ENCODE results near the gene STK10. TPM values are rescaled to one million over a fixed set of nuclear protein-coding genes. Genes with fewer than 3 reads are reported as not detected.

Gene STK10
- total RNA-seq, 3 donors from 2014 or later = 62.1 to 79.0 (median 72.6) TPM

- ATAC-seq = no peak
- Mint-ChIP-seq H3K27me3 (ENCODE audit: low read depth) (no peaks in the 10 kb centered on the region), H3K36me3 (ENCODE audit: insufficient read depth) (peaks cover 29% of the 10 kb centered on the region), H3K4me1 (ENCODE audit: low read depth) (peaks cover 82% of the 10 kb centered on the region), H3K4me3 (no peak overlapping the region), H3K9me3 (no peaks in the 10 kb centered on the region)
- no peak for DNase-seq
Observed at GRCh38 chr5:172148381-172148780, 39.6 kb downstream of the STK10 start.

- H3K4me1 Mint-ChIP-seq (ENCODE audit: low read depth) = peaks cover 82% of the 10 kb centered on the region
- DNase-seq = no peak
- no peaks in the 10 kb centered on the region for H3K27me3 Mint-ChIP-seq (ENCODE audit: low read depth)
- no peaks in the 10 kb centered on the region for H3K9me3 Mint-ChIP-seq
- no peak overlapping the region for H3K4me3 Mint-ChIP-seq
- peaks cover 23% of the 10 kb centered on the region for H3K36me3 Mint-ChIP-seq (ENCODE audit: insufficient read depth)
- ATAC-seq = no peak
Observed at GRCh38 chr5:172147857-172148256, 40.2 kb downstream of the STK10 start.

DNA sequence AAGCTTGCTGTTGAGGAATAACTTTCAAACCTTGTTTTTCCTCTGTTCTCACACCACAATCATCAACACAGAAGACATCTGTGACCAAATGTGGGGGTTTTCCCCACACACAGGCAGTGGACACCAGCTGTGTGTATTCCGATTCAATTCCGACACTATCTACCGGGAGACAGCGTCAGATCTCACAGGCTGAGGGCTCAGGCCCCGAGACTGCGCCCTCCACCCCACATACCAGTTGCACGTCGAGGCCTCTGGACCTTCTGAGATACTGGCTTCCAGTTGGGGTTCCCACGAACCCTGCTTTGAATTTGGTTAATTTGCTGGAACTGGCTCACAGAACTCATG lies 41.3 kb downstream of the STK10 start:
- no peak overlapping the region for H3K4me3 Mint-ChIP-seq
- peaks cover 18% of the 10 kb centered on the region for H3K36me3 Mint-ChIP-seq (ENCODE audit: insufficient read depth)

DNA sequence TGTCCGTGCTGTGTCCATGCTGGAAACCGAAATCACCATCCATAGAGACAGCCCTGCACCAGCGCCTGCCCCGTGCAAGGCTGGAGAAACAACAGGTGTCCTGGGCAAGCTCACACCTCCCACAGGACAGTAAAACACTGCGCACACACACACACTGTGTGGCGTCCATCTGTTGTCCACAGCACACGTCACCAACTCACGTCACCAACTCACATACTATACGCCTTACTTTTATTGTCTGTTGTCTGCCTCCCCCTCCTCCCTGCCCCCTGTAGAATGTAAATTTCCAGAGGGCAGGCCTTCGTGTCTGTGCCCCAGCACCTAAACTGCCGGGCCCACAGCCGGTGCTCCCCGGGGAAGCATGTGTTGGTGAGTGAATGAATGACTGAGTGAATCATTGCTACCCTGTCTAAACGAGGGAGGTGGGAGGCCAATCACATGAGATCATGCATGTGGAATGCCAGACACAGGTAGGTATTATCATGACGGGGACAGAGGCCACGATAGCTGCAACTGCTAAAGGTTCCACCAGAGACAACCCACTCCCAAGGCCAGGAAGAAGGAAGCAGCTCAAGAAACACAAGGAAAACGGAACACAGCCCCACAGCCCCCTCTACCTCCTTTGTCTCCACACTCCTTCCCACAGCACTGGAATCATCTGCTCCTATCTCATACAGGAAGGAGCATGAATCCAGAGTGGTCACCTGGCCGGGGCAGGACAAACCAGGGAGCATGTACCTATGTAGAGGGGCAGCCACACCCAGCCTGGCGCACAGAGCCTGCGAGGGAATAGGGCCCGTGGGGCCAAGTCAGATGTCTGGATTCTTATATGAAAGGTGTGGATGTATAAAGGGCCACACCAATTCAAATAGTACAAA lies 41.9 kb downstream of the STK10 start:
- ATAC-seq = no peak
- H3K4me1 Mint-ChIP-seq (ENCODE audit: low read depth) = peaks cover 82% of the 10 kb centered on the region
- peaks cover 16% of the 10 kb centered on the region for H3K36me3 Mint-ChIP-seq (ENCODE audit: insufficient read depth)
- no peak overlapping the region for H3K4me3 Mint-ChIP-seq
- H3K9me3 Mint-ChIP-seq = no peaks in the 10 kb centered on the region
- no peaks in the 10 kb centered on the region for H3K27me3 Mint-ChIP-seq (ENCODE audit: low read depth)
- DNase-seq = no peak

More for the DNA sequence above, 41.3 kb downstream of the STK10 start:
- Mint-ChIP-seq H3K27me3 (ENCODE audit: low read depth) (no peaks in the 10 kb centered on the region), H3K4me1 (ENCODE audit: low read depth) (peaks cover 83% of the 10 kb centered on the region), H3K9me3 (no peaks in the 10 kb centered on the region)
- ATAC-seq (no peak), DNase-seq (no peak)

GRCh38 chr5:172144931-172145869 lies 42.8 kb downstream of the STK10 start:
- ATAC-seq (no peak), DNase-seq (no peak)
- Mint-ChIP-seq H3K4me3 (no peak overlapping the region), H3K27me3 (ENCODE audit: low read depth) (no peaks in the 10 kb centered on the region), H3K36me3 (ENCODE audit: insufficient read depth) (peaks cover 12% of the 10 kb centered on the region), H3K4me1 (ENCODE audit: low read depth) (peaks cover 78% of the 10 kb centered on the region), H3K9me3 (no peaks in the 10 kb centered on the region)

- Mint-ChIP-seq H3K4me3 (no peak overlapping the region), H3K9me3 (no peaks in the 10 kb centered on the region), H3K36me3 (ENCODE audit: insufficient read depth) (peaks cover 12% of the 10 kb centered on the region), H3K4me1 (ENCODE audit: low read depth) (peaks cover 82% of the 10 kb centered on the region), H3K27me3 (ENCODE audit: low read depth) (no peaks in the 10 kb centered on the region)
- ATAC-seq = peak in 1 of 2 donors; percentile 6
- DNase-seq = no peak
Observed at GRCh38 chr5:172144291-172144815, 43.7 kb downstream of the STK10 start.

GRCh38 chr5:172143875-172144274 lies 44.1 kb downstream of the STK10 start:
- ATAC-seq (no peak), DNase-seq (no peak)
- Mint-ChIP-seq H3K4me1 (ENCODE audit: low read depth) (peaks cover 83% of the 10 kb centered on the region), H3K27me3 (ENCODE audit: low read depth) (no peaks in the 10 kb centered on the region), H3K9me3 (no peaks in the 10 kb centered on the region), H3K4me3 (no peak overlapping the region), H3K36me3 (ENCODE audit: insufficient read depth) (peaks cover 12% of the 10 kb centered on the region)

- Mint-ChIP-seq H3K36me3 (ENCODE audit: insufficient read depth) (peaks cover 14% of the 10 kb centered on the region), H3K4me1 (ENCODE audit: low read depth) (peaks cover 78% of the 10 kb centered on the region), H3K9me3 (no peaks in the 10 kb centered on the region), H3K27me3 (ENCODE audit: low read depth) (no peaks in the 10 kb centered on the region), H3K4me3 (no peak overlapping the region)
- DNase-seq (no peak), ATAC-seq (no peak)
Observed at GRCh38 chr5:172142709-172143215, 45.3 kb downstream of the STK10 start.

DNA sequence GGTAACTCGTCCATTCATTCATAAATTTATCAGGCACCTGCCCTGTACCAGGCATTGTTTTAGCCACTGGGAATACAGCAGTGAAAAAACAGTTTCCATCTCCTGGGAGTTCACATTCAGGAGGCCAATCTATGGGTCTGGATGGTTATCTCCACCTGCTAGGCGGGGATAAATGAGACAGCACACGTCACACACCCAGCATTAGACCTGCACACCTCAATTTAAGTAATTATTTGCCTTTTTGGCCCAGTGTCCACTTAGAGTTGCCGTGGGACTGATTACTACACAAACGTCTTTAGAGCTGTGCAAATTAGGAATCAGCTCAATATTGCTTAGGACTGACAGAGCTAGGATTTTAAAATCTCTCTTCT lies 46.1 kb downstream of the STK10 start:
- ATAC-seq (no peak), DNase-seq (no peak)
- H3K9me3 Mint-ChIP-seq = no peaks in the 10 kb centered on the region
- H3K27me3 Mint-ChIP-seq (ENCODE audit: low read depth) = no peaks in the 10 kb centered on the region
- H3K4me1 Mint-ChIP-seq (ENCODE audit: low read depth) = peaks cover 75% of the 10 kb centered on the region
- no peak overlapping the region for H3K4me3 Mint-ChIP-seq
- H3K36me3 Mint-ChIP-seq (ENCODE audit: insufficient read depth) = peaks cover 16% of the 10 kb centered on the region

- DNase-seq = no peak
- Mint-ChIP-seq H3K4me3 (no peak overlapping the region), H3K9me3 (no peaks in the 10 kb centered on the region), H3K36me3 (ENCODE audit: insufficient read depth) (peaks cover 12% of the 10 kb centered on the region), H3K4me1 (ENCODE audit: low read depth) (peaks cover 71% of the 10 kb centered on the region), H3K27me3 (ENCODE audit: low read depth) (no peaks in the 10 kb centered on the region)
- ATAC-seq = no peak
Observed at GRCh38 chr5:172140866-172141265, 47.2 kb downstream of the STK10 start.

GRCh38 chr5:172140120-172140519 lies 47.9 kb downstream of the STK10 start:
- ATAC-seq = no peak
- Mint-ChIP-seq H3K9me3 (no peaks in the 10 kb centered on the region), H3K27me3 (ENCODE audit: low read depth) (no peaks in the 10 kb centered on the region)

GRCh38 chr5:172137046-172137445 lies 51.0 kb downstream of the STK10 start:
- Mint-ChIP-seq H3K27me3 (ENCODE audit: low read depth) (no peaks in the 10 kb centered on the region), H3K36me3 (ENCODE audit: insufficient read depth) (peaks cover 20% of the 10 kb centered on the region), H3K9me3 (no peaks in the 10 kb centered on the region), H3K4me1 (ENCODE audit: low read depth) (peaks cover 72% of the 10 kb centered on the region), H3K4me3 (no peak overlapping the region)
- ATAC-seq = no peak
- DNase-seq = no peak

More at GRCh38 chr5:172140120-172140519, 47.9 kb downstream of the STK10 start:
- DNase-seq = no peak
- Mint-ChIP-seq H3K4me3 (no peak overlapping the region), H3K36me3 (ENCODE audit: insufficient read depth) (peaks cover 13% of the 10 kb centered on the region), H3K4me1 (ENCODE audit: low read depth) (peaks cover 74% of the 10 kb centered on the region)

DNA sequence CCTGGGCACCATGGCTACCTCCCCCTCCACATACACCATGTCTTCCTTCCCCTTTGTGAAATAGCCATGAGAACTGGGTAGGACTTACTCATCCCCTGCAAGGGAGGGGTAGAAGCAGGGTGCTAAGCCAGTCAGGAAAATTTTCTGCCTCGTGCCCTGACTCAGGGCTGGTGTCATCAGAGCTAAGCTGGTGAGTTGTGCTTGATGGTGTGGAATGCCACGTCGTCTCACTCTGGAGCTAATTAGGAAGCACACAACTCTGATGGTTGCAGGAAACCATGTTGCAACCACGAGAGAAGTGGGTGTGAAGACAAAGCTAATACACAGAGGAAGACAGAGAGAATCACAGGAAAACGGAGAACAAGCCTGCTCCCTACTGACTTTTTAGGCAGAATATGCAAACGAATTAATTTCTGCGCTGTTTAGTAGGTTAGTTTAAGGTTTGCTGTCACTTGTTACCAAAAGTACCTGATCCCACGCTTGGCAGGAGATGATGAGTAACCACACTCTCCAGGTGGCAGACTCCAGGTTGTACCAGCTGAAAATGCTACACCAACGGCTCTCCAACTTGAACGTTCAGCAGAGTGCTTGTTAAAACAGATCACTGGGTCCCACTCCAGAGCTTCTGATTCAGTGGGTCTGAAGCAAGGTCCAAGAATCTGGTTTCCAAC lies 54.5 kb downstream of the STK10 start:
- H3K9me3 Mint-ChIP-seq = no peaks in the 10 kb centered on the region
- no peaks in the 10 kb centered on the region for H3K27me3 Mint-ChIP-seq (ENCODE audit: low read depth)
- H3K36me3 Mint-ChIP-seq (ENCODE audit: insufficient read depth) = peaks cover 23% of the 10 kb centered on the region
- peak; percentile 99 for ATAC-seq
- DNase-seq = peak; percentile 53
- peaks cover 68% of the 10 kb centered on the region for H3K4me1 Mint-ChIP-seq (ENCODE audit: low read depth)
- peak overlapping the region; percentile 66 for H3K4me3 Mint-ChIP-seq

DNA sequence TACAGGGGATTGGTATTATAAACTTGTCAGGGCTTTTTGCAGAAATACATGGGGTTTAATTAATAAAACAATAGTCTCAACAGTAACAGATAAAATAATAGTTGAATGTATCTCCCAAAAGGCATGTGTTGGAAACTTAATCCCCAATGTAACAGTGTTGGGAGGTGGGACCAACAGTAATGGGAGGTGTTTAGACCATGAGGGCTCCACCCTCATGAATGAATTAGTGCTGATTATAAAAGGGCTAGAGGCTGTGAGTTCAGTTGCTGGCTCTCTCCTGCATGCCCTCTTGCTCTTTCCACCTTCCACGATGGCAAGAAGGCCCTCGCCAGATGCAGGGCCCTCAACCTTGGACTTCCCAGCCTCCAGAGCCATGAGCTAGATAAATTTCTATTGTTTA lies 56.3 kb downstream of the STK10 start:
- DNase-seq = no peak
- no peaks in the 10 kb centered on the region for H3K27me3 Mint-ChIP-seq (ENCODE audit: low read depth)
- no peak for ATAC-seq
- H3K4me1 Mint-ChIP-seq (ENCODE audit: low read depth) = peaks cover 71% of the 10 kb centered on the region
- H3K9me3 Mint-ChIP-seq = no peaks in the 10 kb centered on the region
- H3K36me3 Mint-ChIP-seq (ENCODE audit: insufficient read depth) = peaks cover 23% of the 10 kb centered on the region
- H3K4me3 Mint-ChIP-seq = no peak overlapping the region
